ENCODE measurements around the gene GREB1L.

GREB1L gene

GRCh38 chr18:21444465-21445212 is 202.6 kb downstream of the GREB1L start:
- no peaks in the 10 kb centered on the region for H3K4me1 Mint-ChIP-seq
- no peak for DNase-seq (ENCODE audit: low spot score in 2 of 2)
- no peak overlapping the region for H3K27ac Mint-ChIP-seq
- no peak overlapping the region for H3K4me3 Mint-ChIP-seq
- peaks cover 6% of the 10 kb centered on the region for H3K27me3 Mint-ChIP-seq
- no peaks in the 10 kb centered on the region for H3K36me3 Mint-ChIP-seq
- ATAC-seq (ENCODE audit: low read depth) = no peak
- no peaks in the 10 kb centered on the region for H3K9me3 Mint-ChIP-seq

- no peak overlapping the region for H3K27ac Mint-ChIP-seq
- no peaks in the 10 kb centered on the region for H3K36me3 Mint-ChIP-seq
- H3K9me3 Mint-ChIP-seq = no peaks in the 10 kb centered on the region
- H3K4me1 Mint-ChIP-seq = no peaks in the 10 kb centered on the region
- H3K27me3 Mint-ChIP-seq = peaks cover 6% of the 10 kb centered on the region
- no peak overlapping the region for H3K4me3 Mint-ChIP-seq
- ATAC-seq (ENCODE audit: low read depth) (no peak), DNase-seq (ENCODE audit: low spot score in 2 of 2) (no peak)
These were observed 206.3 kb downstream of the GREB1L start for GRCh38 chr18:21448299-21448698.

- ATAC-seq (ENCODE audit: low read depth) (no peak), DNase-seq (ENCODE audit: low spot score in 2 of 2) (no peak)
- H3K9me3 Mint-ChIP-seq = no peaks in the 10 kb centered on the region
- H3K27me3 Mint-ChIP-seq = no peaks in the 10 kb centered on the region
- no peak overlapping the region for H3K27ac Mint-ChIP-seq
- no peaks in the 10 kb centered on the region for H3K4me1 Mint-ChIP-seq
- no peaks in the 10 kb centered on the region for H3K36me3 Mint-ChIP-seq
- no peak overlapping the region for H3K4me3 Mint-ChIP-seq
These were observed 207.6 kb downstream of the GREB1L start for GRCh38 chr18:21449367-21450290.

- Mint-ChIP-seq H3K9me3 (no peaks in the 10 kb centered on the region), H3K4me3 (no peak overlapping the region), H3K36me3 (no peaks in the 10 kb centered on the region), H3K27ac (no peak overlapping the region), H3K27me3 (peaks cover 2% of the 10 kb centered on the region), H3K4me1 (peaks cover 2% of the 10 kb centered on the region)
- DNase-seq (ENCODE audit: low spot score in 2 of 2) (no peak), ATAC-seq (ENCODE audit: low read depth) (no peak)
These were observed 208.5 kb downstream of the GREB1L start for GRCh38 chr18:21450503-21450902.

- Mint-ChIP-seq H3K27me3 (peaks cover 2% of the 10 kb centered on the region), H3K4me1 (peaks cover 2% of the 10 kb centered on the region), H3K36me3 (no peaks in the 10 kb centered on the region), H3K9me3 (no peaks in the 10 kb centered on the region), H3K27ac (no peak overlapping the region), H3K4me3 (no peak overlapping the region)
- no peak for ATAC-seq (ENCODE audit: low read depth)
- no peak for DNase-seq (ENCODE audit: low spot score in 2 of 2)
These were observed 208.9 kb downstream of the GREB1L start for GRCh38 chr18:21450913-21451312.

GRCh38 chr18:21451851-21452250 is 209.8 kb downstream of the GREB1L start:
- Mint-ChIP-seq H3K27me3 (peaks cover 2% of the 10 kb centered on the region), H3K4me3 (no peak overlapping the region), H3K36me3 (no peaks in the 10 kb centered on the region)

GRCh38 chr18:21452276-21452780 is 210.3 kb downstream of the GREB1L start:
- H3K4me1 Mint-ChIP-seq = peaks cover 2% of the 10 kb centered on the region
- ATAC-seq (ENCODE audit: low read depth) (no peak), DNase-seq (ENCODE audit: low spot score in 2 of 2) (no peak)
- H3K36me3 Mint-ChIP-seq = no peaks in the 10 kb centered on the region
- H3K9me3 Mint-ChIP-seq = no peaks in the 10 kb centered on the region
- H3K27ac Mint-ChIP-seq = no peak overlapping the region
- H3K4me3 Mint-ChIP-seq = no peak overlapping the region
- H3K27me3 Mint-ChIP-seq = peaks cover 2% of the 10 kb centered on the region

More at GRCh38 chr18:21451851-21452250, 209.8 kb downstream of the GREB1L start:
- H3K27ac Mint-ChIP-seq = no peak overlapping the region
- ATAC-seq (ENCODE audit: low read depth) = no peak
- peaks cover 2% of the 10 kb centered on the region for H3K4me1 Mint-ChIP-seq
- no peaks in the 10 kb centered on the region for H3K9me3 Mint-ChIP-seq
- no peak for DNase-seq (ENCODE audit: low spot score in 2 of 2)

GRCh38 chr18:21452796-21453510 is 210.9 kb downstream of the GREB1L start:
- ATAC-seq (ENCODE audit: low read depth) = no peak
- no peak overlapping the region for H3K4me3 Mint-ChIP-seq
- DNase-seq (ENCODE audit: low spot score in 2 of 2) = no peak
- peaks cover 2% of the 10 kb centered on the region for H3K4me1 Mint-ChIP-seq
- H3K27ac Mint-ChIP-seq = no peak overlapping the region
- H3K36me3 Mint-ChIP-seq = no peaks in the 10 kb centered on the region
- H3K9me3 Mint-ChIP-seq = no peaks in the 10 kb centered on the region
- peaks cover 2% of the 10 kb centered on the region for H3K27me3 Mint-ChIP-seq

GRCh38 chr18:21453511-21453901 is 211.5 kb downstream of the GREB1L start:
- H3K9me3 Mint-ChIP-seq = no peaks in the 10 kb centered on the region
- DNase-seq (ENCODE audit: low spot score in 2 of 2) (no peak), ATAC-seq (ENCODE audit: low read depth) (no peak)
- H3K27me3 Mint-ChIP-seq = peaks cover 2% of the 10 kb centered on the region
- no peak overlapping the region for H3K4me3 Mint-ChIP-seq
- peaks cover 2% of the 10 kb centered on the region for H3K4me1 Mint-ChIP-seq
- H3K27ac Mint-ChIP-seq = no peak overlapping the region
- no peaks in the 10 kb centered on the region for H3K36me3 Mint-ChIP-seq

GRCh38 chr18:21454725-21455124 is 212.7 kb downstream of the GREB1L start:
- H3K9me3 Mint-ChIP-seq = no peaks in the 10 kb centered on the region
- peaks cover 2% of the 10 kb centered on the region for H3K4me1 Mint-ChIP-seq
- no peak overlapping the region for H3K4me3 Mint-ChIP-seq
- H3K36me3 Mint-ChIP-seq = no peaks in the 10 kb centered on the region
- peaks cover 2% of the 10 kb centered on the region for H3K27me3 Mint-ChIP-seq
- DNase-seq (ENCODE audit: low spot score in 2 of 2) = no peak
- H3K27ac Mint-ChIP-seq = no peak overlapping the region
- no peak for ATAC-seq (ENCODE audit: low read depth)

- Mint-ChIP-seq H3K4me3 (no peak overlapping the region), H3K4me1 (peaks cover 2% of the 10 kb centered on the region), H3K9me3 (no peaks in the 10 kb centered on the region), H3K36me3 (no peaks in the 10 kb centered on the region), H3K27ac (no peak overlapping the region), H3K27me3 (peaks cover 8% of the 10 kb centered on the region)
- DNase-seq (ENCODE audit: low spot score in 2 of 2) = no peak
- no peak for ATAC-seq (ENCODE audit: low read depth)
These were observed 214.6 kb downstream of the GREB1L start for GRCh38 chr18:21456428-21457178.

- Mint-ChIP-seq H3K4me3 (no peak overlapping the region), H3K36me3 (no peaks in the 10 kb centered on the region), H3K4me1 (peaks cover 2% of the 10 kb centered on the region), H3K9me3 (no peaks in the 10 kb centered on the region), H3K27ac (no peak overlapping the region), H3K27me3 (peaks cover 8% of the 10 kb centered on the region)
- DNase-seq (ENCODE audit: low spot score in 2 of 2) = no peak
- ATAC-seq (ENCODE audit: low read depth) = no peak
These were observed 215.1 kb downstream of the GREB1L start for GRCh38 chr18:21457179-21457535.

- DNase-seq (ENCODE audit: low spot score in 2 of 2) (no peak), ATAC-seq (ENCODE audit: low read depth) (no peak)
- no peaks in the 10 kb centered on the region for H3K36me3 Mint-ChIP-seq
- no peak overlapping the region for H3K27ac Mint-ChIP-seq
- H3K4me3 Mint-ChIP-seq = no peak overlapping the region
- no peaks in the 10 kb centered on the region for H3K9me3 Mint-ChIP-seq
- H3K4me1 Mint-ChIP-seq = peaks cover 2% of the 10 kb centered on the region
- H3K27me3 Mint-ChIP-seq = peaks cover 8% of the 10 kb centered on the region
These were observed 216.3 kb downstream of the GREB1L start for GRCh38 chr18:21458310-21458709.

Data from memory B cell (primary cell).